Hematopoietic multipotent progenitor cell treated with erythropoietin and hydrocortisone succinate and interleukin-3 and kit ligand, for 8 days (in vitro differentiated cells): ENCODE measurements around the gene IL2RA.

Experiments used
- DNase-seq: peaks from one replicate; pipeline ENCODE4 v3.0.0-alpha.2; 2015

Gene IL2RA

DNA sequence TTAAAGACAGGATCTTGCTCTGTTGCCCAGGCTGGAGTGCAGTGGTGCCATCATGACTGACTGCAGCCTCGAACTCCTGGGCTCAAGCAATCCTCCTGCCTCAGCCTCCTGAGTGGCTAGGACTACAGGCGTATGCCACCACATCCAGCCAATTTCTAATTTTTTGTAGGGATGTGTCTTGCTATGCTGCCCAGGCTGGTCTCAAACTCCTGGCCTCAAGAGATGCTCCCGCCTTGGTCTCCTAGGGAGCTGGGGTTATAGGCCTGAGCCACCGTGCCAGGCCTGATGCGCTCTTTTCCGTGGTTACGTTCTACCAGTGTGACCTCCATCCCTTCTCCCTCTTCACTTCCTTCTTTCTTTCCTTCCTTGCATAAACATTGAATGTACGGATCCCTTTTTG, 50.6 kb downstream of the IL2RA start:
- DNase-seq: no peak

DNA sequence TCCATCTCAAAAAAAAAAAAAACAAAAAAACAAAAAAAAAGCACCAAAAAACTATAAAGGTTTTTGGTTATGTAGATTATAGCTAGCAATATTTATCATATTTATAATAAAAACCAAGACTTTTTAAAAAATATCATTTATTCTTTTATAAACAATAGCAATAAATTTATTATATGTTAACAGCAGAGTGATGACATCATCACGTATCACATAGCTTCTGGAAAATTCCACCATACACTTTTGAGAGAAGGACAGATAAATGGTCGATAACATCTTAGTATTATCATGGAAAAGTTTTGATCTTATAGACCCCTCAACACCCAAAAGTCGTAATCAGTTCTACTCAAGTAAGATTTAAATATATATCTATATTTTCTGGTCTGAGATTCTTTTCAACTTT, 51.6 kb downstream of the IL2RA start:
- no peak for DNase-seq

DNA sequence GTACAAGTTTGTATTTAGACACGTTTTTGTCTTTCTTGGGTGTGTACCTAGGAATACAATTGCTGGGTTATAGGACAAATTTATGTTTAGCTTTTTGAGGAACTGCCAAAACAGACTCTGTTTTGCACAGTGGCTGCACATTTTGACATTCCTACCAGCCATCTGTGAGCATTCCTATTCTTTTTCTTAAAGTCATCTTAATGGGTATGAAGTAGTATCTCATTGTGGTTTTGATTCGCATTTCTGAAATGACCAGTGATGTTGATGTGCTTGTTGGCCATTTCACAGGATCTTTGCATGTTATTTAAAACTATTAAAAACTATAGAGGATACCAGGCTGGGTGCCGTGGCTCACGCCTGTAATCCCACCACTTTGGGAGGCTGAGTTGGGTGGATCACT, 52.2 kb downstream of the IL2RA start:
- DNase-seq: no peak

DNA sequence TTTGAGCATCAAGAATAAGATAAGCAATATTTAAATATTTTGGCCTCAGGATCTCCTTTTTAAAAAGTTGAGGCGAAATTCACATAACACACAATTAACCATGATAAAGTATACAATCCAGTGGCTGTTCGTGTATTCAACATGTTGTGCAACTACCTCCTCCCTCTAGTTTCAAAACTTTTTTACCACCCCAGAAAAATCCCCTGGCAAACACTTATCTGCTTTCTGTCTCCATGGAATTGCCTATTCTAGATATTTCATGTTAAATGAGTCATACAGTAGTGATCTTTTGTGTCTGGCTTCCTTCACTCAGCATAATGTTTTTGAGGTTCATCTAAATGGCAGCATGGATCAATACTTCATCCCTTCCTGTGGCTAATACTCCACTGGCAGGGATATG, 53.0 kb downstream of the IL2RA start:
- DNase-seq: peak; percentile 40

DNA sequence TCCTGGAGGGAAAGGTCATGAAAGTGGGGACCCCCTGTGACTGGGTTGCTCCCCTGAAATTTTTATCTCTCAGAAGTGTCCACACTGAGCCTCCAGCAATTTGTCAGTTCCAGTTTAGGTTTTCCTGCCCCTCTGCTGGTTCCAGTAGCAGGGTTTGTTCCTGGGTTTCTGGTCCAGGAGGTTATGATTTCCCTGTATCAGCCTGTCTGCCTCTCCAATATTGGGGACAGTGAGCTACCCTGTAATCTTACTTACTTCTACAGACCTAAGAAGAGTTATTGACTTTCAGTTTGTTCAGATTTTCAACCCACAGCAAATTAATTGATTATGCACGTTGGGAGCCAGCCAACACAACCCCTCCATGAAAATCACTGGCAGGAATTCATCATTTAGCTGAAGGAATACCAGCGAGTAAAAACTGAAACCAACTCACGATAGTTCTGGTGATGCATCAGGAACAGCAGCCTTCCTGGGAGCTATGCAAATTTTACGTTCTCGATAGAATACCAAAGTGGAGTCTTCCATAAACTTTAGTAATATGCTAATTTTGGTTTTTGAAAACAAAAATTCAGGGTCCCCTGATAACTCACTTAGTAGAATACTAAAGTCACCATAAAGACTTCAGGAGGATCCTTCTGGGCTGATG, 53.5 kb downstream of the IL2RA start:
- DNase-seq: no peak

DNA sequence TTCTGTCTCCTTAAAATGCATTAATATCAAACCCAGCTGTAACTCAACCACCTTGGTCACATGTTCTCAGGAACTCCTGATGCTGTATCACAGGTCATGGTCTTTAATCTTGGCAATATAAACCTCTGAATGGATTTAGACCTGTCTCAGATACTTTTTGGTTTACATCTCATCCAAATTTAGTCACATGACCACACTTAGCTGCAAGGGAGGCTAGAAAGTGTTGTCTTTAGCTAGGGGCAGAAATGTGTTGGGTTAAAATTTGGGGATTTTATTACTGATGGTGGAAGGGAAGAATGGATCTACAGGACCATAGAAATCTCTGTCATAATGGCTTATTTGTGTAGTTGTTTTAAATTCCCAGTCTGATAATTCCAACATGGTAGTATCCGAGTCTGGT, 55.2 kb downstream of the IL2RA start:
- DNase-seq: no peak

DNA sequence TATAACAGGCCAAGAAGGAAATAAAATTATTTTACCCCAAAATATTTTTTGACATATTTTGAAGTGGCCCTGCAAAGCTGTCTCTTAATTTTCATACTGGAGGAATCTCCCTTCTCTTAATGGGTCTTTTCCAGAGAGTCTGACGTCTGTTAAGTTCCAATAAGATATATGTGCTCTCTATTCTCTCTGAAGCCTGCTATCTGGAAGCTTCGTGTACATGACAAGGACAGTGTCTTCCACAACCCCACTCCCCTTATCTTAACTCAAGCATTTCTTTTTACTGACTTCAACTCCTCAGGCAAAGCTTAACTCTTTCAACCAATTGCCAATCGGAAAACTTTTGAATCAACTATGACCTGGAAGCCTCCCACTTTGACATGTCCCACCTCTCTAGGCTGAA, 55.6 kb downstream of the IL2RA start:
- peak; percentile 55 for DNase-seq

DNA sequence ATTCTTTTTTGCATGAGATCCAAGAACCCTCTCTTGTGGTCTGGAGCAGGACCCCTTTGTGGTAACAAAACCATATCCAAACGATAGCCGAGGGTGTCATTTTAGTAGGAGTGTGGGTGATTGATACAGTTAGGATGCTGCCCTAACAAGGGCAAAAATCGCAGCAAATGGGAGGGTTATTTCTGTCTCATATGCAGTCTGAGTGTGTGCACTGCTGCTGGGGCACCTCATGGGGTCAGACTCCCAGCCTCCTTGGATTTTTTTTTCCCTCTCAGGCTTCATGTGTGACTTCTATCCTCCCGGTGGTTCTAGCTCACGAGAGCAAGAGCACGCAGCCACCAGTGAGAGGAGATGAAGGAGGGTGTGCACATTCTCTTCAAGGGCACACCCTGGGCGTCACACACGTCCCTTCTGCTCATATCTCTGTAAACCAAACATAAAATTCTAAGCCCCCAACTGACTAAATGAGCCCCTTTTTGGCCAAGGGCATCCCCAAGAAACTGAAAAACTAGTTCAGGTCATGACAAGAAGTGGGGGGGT, 56.2 kb downstream of the IL2RA start:
- DNase-seq: peak; percentile 87

DNA sequence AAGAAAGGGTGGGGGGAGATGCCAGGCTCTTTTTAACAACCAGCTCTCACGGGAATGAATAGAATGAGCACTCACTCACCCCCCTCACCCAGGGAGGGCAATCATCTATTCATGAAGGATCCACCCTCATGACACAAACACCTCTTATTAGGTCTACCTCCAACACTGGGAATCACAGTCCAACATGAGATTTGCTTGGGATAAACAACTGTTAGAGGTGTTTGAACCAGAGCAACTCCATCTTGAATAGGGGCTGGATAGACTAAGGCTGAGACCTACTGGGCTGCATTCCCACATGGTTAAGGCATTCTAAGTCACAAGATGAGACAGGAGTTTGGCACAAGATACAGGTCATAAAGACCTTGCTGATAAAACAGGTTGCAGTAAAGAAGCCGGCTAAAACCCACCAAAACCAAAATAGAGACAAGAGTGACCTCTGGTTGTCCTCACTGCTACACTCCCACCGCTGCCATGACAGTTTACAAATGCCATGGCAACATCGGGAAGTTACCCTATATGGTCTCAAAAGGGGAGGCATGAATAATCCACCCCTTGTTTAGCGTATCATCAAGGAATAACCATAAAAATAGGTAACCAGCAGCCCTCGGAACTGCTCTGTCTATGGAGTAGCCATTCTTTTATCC, 56.9 kb downstream of the IL2RA start:
- peak; percentile 30 for DNase-seq

DNA sequence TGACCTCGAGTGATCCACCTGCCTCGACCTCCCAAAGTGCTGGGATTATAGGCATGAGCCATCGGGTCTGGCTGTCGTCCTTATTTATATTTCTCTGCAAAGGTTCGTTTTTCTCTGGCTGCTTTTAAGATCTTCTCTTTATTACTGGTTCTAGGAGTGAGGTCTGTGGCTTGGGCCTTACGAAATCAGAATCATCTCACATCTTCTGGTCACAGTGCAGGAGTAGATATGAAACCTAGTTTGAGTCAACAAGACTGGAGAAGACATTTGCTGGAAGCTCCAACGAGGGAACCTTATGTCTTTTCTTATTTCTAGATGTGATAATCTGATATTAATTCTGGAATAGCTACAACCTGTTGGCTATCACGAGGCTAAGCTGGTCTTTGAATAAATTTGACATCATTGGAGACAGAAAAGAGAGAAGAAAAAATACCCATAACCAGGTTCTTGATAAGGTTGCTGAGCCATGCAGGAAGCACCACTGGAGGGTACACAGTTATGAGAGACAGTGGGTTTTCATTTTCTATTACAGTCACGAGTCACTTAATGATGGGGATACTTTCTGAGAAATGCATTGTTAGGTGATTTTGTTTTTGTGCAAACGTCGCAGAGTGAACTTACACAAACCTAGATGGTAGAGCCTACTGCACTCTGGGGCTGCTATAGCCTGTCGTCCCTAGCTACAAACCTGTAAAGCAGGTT, 59.2 kb downstream of the IL2RA start:
- no peak for DNase-seq

DNA sequence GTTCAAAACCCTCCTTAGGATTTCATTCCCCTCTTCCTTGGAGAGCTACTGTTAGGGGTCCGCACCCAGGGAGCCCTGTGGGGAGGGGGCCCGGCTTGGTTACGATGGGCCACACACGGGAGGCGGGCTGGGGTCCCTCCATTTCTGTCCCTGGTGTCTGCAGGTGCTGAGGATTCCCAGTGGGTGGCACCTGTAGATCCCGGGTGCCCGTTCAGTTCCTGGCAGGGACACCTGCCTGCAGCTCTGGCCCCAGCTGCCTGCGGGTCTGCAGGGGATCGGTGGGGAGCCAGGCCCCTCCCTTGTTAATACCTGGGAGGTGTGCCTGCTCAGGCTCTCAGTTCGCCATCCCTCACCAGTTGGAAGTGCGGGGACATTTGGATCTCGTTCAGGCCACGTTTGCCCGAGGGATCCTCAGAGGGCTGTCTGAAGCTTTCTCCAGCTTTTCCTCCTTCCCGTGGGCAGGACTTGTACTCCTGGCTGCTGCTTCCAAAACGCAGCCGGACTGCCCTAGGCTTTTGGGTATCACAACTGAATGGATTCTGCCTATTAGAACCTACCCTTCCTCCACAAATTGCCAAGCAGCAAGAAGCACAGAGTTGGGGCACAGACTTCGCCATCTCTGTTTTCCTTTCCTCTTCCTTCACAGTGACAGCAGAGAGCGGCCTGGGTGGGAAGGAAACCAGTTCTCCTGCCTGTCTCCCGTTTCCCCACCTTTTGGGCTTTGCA, 62.6 kb downstream of the IL2RA start:
- no peak for DNase-seq

DNA sequence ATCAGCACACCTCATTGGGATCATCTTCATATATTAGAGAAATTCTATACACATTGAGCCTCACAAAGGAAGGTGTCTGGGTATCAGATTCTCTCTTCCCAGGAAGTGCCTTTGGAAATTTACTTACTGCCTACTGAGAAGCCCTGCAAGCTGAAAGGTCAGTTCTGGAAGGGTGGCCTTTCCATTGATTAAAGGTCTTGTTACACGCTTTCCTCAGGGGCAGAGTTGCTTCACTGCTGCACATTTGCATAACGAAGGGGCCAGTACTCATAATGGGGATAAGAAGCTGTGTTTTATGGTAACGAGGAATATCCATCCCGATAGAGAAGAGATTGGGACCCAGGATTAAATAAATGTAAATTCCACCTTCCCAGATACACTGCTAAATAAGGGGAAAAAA, 65.5 kb downstream of the IL2RA start:
- DNase-seq: no peak

DNA sequence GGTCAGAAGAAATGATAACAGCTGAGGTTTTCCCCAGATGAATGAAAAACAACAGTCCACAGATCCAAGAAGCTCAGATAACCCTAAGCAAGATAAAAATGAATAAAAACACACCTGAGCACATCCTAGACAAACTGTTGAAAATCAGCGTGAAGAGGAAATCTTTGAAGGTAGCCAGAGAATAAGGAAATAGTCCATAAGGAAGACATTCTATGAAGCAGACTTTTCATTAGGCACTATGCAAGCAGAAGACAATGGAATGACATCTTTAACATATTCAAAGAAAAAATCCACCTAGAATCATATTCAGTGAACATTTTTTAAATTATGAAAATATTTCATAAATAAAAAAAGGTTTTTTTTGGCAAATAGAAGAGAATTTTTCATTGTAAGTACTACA, 69.8 kb downstream of the IL2RA start:
- DNase-seq: no peak

DNA sequence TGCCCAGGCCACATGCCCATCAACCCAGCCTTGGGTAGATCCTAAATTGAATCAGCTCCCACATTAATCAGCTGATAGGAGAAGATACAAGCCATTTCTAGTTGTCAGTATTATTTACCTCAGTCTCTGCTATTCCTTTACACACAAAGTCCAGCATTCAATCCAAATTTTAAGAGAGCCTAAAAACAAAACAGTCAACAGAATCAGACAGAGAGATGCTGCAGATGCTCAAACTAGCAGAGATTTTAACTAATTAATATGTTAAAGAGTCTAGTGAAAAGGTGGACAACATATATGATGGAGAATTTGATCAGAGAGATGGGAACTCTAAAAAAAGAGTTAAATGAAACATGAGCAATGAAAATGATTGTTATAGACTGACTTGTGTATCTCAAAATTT, 70.5 kb downstream of the IL2RA start:
- no peak for DNase-seq

DNA sequence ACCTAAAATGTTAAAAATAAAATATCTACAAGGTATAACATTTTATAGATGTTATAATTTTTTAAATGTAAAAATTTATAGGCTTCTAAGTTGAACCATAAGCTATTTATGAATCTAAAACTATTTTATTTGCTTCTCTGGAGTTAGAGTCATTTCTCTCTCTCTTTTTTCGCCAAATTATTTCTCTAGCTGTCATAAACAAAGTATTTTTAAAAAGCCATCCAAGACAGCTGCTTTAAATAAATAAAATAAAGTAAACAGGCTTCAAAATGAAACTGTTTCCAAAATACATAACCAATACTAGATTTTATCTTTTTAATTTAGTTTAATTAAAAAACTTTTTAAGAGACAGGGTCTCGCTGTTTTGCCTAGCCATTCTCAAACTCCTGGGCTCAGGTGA, 72.4 kb downstream of the IL2RA start:
- DNase-seq: no peak

DNA sequence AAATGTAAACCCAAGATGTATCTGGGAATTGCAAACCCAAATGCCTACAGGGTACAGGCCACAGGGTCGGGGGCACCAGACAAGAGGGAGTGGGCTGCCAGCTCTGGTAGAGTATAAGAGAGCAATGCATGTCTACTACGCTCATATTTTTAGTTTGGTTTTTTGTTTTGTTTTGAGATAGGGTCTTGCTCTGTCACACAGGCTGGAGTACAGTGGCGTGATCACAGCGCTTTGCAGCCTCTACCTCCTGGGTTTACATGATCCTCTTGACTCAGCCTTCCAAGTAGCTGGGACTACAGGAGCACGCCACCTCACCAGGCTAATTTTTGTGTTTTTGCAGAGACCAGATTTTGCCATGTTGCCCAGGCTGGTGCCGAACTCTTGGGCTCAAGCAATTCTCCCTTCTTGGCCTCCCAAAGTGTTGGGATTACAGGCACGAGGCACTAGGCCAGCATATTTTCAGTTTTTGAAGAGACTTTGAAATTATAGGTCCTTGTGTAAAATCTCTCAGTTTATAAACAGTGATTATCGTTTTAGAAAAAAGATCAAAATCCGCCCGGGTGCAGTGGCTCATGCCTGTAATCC, 73.7 kb downstream of the IL2RA start:
- no peak for DNase-seq

DNA sequence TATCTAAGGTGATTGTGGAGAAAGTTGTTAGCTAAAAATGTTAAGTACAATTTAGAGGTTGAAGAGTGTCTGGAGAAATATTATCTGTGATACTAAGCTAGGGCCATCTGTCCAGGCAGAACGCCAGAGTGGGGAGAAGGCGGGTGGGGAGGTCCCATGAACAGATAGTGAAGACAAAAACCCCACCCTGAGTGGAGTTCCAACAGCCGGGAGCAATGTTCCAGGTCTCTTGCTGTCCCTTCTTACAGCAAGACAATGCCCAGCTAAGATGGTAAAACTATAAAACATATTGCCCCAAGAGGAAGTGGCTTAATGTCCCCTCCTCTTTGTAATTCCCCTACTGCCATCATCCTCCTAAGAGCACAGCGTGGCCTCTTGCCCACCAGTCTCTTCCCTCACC, 74.4 kb downstream of the IL2RA start:
- peak; percentile 97 for DNase-seq

DNA sequence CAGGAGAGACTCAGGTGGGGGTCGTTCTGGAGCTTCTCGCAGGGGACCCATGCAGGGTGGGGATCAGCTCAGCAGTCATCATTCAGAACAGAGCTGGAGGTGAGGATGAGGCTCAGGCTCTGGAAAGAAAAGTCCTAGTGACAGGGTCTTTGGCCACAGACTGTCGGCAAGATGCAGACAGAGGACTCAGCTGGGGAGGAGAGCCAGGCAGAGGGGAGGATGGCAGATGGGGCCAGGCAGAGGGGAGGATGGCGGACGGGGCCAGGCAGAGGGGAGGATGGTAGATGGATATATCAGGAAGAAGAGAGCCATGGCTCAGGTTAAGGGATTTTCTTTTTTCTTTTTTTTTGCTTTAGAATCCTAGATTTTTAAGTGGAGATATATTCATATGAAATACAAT, 77.1 kb downstream of the IL2RA start:
- no peak for DNase-seq

DNA sequence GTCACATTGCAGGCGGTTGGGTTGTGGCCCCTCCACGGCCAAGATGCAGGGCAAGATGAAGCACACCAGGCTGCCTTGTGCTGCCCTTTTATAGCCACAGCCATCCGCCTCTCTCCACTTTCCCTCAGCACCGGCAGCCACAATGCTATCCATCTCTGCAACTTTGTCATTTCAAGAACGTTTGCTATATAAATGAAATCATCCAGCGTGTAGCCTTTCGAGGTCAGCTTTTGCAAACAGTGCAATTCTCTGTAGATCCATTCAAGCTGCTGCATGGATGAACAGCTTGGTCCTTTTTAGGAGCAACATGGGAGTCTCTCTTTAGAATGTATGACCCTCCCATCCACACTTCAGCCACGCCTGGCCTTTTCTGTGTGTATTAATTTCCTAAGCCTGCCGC, 78.4 kb downstream of the IL2RA start:
- no peak for DNase-seq

DNA sequence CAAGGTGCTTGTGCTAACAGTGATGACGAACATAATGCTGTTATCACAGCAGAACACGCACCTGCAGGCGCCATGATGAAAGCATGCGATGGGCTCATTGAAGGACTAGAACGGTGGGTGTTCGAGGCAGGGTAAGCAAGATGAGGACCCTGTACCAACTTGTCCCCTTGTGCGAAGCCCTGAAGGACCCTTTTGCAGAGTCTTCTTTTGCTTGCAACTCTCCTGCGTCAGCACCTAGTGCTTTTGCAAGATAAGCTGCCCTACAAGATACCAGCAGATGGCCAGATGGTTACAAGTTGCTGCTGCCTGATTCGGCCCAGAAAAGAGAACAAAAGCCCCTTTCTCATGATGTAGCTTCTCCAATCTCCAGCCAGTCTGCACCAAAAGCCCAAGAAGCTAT, 80.6 kb downstream of the IL2RA start:
- DNase-seq: peak; percentile 83

DNA sequence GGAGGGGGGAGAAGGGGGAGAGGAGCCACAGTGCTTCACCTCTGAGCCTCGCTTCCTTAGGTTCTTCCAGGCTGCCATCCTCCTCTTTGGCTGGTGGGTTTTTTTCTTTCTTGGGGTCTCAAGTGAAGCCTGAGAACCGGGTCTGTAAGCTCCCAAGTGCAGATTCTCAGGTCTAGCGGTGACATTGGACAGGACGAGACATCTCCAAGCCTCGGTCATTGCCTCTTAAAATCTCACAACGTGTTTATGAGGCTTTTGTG, 84.0 kb downstream of the IL2RA start:
- no peak for DNase-seq

DNA sequence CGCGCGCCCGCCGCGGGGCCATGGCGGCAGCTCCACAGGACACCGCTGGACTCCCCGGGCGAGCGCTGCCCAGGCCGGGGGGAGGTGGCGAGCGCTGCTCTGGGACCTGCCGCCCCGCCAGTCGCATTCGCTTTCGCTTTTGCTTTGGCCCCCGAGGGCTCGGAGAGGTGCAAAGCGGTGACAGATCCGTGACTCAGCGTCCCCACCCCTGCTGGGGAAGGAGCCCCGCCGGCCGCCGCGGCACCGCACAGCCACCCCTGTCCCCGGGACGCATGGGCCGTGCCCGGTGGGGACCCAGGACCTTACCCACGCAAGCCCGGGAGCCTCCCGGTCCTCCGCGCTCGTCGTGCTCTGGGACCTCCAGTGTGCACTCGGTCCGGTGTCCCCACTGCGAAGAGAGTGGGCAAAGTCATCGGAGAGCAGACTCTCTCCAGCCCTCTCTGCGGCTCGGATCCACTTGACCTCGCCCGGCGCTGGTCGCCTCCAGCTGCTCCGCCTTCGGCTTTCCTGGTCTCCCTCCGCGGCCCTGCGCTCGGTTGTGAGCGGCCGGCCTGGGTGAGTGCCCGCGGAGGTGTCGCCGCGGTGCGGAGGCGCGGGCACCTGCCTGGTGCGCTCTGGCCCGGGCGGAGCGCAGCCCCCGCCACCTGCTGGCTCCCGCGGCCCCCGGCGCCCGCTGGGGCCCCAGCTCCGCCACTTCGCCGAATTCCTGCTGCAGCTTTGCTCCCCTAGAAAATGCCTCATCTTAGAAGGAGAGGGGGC, 84.5 kb downstream of the IL2RA start, which contains the start of gene IL15RA:
IL15RA (minus strand) TSS at position 73 of the 759 bp plus-strand sequence; CDS start at position 22, 51 bp downstream.
- DNase-seq: peak; percentile 84
